Panc1 (cell line): ENCODE measurements around the gene HOXC11.

ENCODE experiments used
- CTCF ChIP-seq: fragments of 450-650 bp; IDR thresholded peaks from 2 replicates; pipeline ENCODE4 v1.5.1; 2017; ENCODE audit warnings: mild to moderate bottlenecking
- REST ChIP-seq, 2 experiments: IDR thresholded peaks; 2 replicates each; pipeline ENCODE4 v1.6.1; 2011 to 2012; ENCODE audit warnings: low read depth in 2 of 2, control low read depth in 1 of 2, low read length in 1 of 2, mild to moderate bottlenecking in 1 of 2, moderate library complexity in 1 of 2; ENCODE audit not compliant: insufficient read depth in 1 of 2

GRCh38 chr12:53990311-53991076 is 17.6 kb downstream of the HOXC11 start:
- TF ChIP-seq CTCF = no peak
- TF ChIP-seq REST (IDR thresholded peaks at IDR 0.05; ENCODE audit: insufficient read depth in 1 of 2, low read depth in 2 of 2, low read length in 1 of 2) = no peak
